Prostate gland (tissue), 2 donors: ENCODE data around the gene TNFSF4.

Experiments used
- CTCF ChIP-seq, 4 experiments: fragments of 200-600 bp in 2 of 4; fragments of 450-650 bp in 2 of 4; sonication (generic) in 2 of 4; IDR thresholded peaks; 1 replicate in 3 of 4; 2 replicates in 1 of 4; pipeline ENCODE4 v1.5.1; 2016 to 2019; ENCODE audit warnings: antibody characterized with exemption in 4 of 4, mild to moderate bottlenecking in 2 of 4, moderate library complexity in 2 of 4
- POLR2A ChIP-seq: fragments of 450-650 bp; IDR thresholded peaks from one replicate; pipeline ENCODE4 v1.6.1; 2016; ENCODE audit warnings: antibody characterized with exemption, mild to moderate bottlenecking

GRCh38 chr1:173187671-173188237 is 19.4 kb downstream of the TNFSF4 start:
- no peak for TF ChIP-seq POLR2A
- TF ChIP-seq CTCF (IDR thresholded peaks at IDR 0.05) = no peak
